ENCODE data around the gene CCNE1.

CCNE1 gene

DNA sequence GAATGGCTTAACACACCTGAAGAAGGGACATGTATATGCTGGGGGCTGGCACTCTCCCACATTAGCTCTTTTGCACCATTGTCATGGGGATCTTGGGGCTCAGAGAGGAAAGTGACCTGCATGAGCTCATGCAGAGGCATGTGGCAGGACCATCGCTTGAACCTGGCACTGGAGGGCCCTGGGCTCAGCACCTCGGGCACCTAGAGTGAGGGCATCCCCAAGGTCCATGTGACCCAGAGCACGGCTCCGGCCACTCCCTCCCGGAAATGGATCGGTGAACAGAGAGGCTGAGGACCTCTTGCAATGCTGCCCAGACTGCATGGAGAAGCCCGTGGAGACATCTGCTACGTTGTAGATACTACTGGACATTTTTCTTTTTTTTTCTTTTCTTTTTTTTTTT is 38.6 kb upstream of the CCNE1 start:
- intact Hi-C loops (cut with DNase I; ENCODE audit: low total_unique reads): no loop called here
- no peaks in the 10 kb centered on the region for H3K9me3 ChIP-seq
- no peak overlapping the region for H3K4me3 ChIP-seq
- H3K27ac ChIP-seq: no peak overlapping the region
- peaks cover 0 to 27% of the 10 kb centered on the region in 2 donors for H3K27me3 ChIP-seq
- TF ChIP-seq, protein P1, sequence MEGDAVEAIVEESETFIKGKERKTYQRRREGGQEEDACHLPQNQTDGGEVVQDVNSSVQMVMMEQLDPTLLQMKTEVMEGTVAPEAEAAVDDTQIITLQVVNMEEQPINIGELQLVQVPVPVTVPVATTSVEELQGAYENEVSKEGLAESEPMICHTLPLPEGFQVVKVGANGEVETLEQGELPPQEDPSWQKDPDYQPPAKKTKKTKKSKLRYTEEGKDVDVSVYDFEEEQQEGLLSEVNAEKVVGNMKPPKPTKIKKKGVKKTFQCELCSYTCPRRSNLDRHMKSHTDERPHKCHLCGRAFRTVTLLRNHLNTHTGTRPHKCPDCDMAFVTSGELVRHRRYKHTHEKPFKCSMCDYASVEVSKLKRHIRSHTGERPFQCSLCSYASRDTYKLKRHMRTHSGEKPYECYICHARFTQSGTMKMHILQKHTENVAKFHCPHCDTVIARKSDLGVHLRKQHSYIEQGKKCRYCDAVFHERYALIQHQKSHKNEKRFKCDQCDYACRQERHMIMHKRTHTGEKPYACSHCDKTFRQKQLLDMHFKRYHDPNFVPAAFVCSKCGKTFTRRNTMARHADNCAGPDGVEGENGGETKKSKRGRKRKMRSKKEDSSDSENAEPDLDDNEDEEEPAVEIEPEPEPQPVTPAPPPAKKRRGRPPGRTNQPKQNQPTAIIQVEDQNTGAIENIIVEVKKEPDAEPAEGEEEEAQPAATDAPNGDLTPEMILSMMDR (IDR thresholded peaks at IDR 0.05): no peak
- no peak for DNase-seq
- no peaks in the 10 kb centered on the region for H3K36me3 ChIP-seq
- H3K4me1 ChIP-seq: no peaks in the 10 kb centered on the region

DNA sequence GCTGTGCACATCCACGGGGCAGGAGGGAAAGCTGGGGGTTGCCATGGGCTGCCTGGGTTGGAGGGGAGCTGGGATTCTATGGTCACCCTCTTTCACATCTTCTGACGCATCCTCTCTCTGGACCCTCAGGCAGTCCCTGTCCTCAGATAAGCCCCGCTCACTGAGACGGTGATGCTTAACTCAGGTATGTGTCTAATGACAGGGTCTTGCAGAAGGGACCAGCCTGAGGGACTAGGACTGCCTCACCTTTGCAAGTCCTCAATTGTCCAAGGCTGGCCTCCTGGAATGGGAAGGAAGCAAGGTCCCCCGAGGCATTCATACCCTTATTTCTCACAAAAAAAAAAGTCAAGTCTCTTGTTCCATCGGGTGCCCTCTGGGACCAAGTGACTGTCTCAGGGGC is 37.7 kb upstream of the CCNE1 start:
- intact Hi-C loops (cut with DNase I; ENCODE audit: low total_unique reads): no loop called here
- no peaks in the 10 kb centered on the region for H3K36me3 ChIP-seq
- no peaks in the 10 kb centered on the region for H3K9me3 ChIP-seq
- no peaks in the 10 kb centered on the region for H3K4me1 ChIP-seq
- no peak for DNase-seq
- H3K27me3 ChIP-seq: peaks cover 0 to 31% of the 10 kb centered on the region in 2 donors
- H3K4me3 ChIP-seq: no peak overlapping the region
- TF ChIP-seq, protein P1 (IDR thresholded peaks at IDR 0.05): no peak
- no peak overlapping the region for H3K27ac ChIP-seq

DNA sequence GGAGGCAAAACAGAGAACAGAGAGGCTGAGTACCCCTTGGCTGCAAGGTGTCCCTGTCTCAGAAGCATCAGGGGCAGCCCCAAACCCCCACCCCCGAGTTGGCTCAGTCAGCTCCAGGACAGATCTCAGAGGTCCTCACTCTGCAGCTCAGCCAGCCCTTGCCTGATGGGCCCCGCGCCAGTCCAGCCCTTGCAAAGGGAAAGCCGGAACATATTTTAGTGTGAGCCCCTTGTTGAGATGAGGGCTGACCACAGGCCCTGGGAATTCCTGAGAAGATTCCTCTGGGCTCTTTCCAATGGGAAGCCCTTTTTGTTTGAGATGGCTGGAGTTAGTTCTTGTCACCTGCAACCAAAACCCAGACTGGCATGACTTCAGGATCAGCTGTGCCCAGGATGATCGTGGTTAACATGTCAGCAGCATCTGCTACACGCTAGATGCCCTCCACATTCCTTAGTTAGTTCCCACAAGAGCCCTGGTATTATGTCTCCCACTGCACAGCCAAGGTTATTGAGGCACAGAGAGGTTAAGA is 33.9 kb upstream of the CCNE1 start:
- TF ChIP-seq, protein P1 (IDR thresholded peaks at IDR 0.05): no peak
- H3K27me3 ChIP-seq: peaks cover 0 to 35% of the 10 kb centered on the region in 2 donors
- H3K4me1 ChIP-seq: no peaks in the 10 kb centered on the region
- intact Hi-C loops (cut with DNase I; ENCODE audit: low total_unique reads): no loop called here
- no peaks in the 10 kb centered on the region for H3K9me3 ChIP-seq
- H3K27ac ChIP-seq: no peak overlapping the region
- H3K36me3 ChIP-seq: no peaks in the 10 kb centered on the region
- no peak for DNase-seq
- H3K4me3 ChIP-seq: no peak overlapping the region

DNA sequence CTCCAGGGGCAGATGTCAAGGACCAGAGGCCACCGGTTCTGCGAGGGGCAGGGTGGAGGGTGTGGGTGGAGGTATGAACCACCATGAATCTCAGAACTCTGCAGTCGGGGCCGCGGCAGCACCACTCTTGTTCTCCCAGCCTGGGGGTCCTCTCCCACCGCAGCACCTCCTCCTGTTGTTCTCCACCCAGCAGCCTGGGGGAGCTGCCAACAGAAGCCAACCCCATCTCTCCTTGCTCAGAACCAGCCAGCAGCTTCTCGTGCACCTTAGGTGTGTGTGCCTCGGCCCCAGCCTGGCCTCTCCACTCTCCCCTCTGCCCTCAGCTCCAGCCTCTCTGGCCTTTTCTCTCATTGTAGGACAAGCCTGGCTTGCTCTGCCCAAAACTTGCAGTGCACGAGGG is 31.9 kb upstream of the CCNE1 start:
- no peaks in the 10 kb centered on the region for H3K9me3 ChIP-seq
- peaks cover 0 to 25% of the 10 kb centered on the region in 2 donors for H3K27me3 ChIP-seq
- intact Hi-C loops (cut with DNase I; ENCODE audit: low total_unique reads): no loop called here
- H3K4me1 ChIP-seq: no peaks in the 10 kb centered on the region
- no peaks in the 10 kb centered on the region for H3K36me3 ChIP-seq
- no peak for DNase-seq
- TF ChIP-seq, protein P1 (IDR thresholded peaks at IDR 0.05): no peak
- H3K4me3 ChIP-seq: no peak overlapping the region
- H3K27ac ChIP-seq: no peak overlapping the region

DNA sequence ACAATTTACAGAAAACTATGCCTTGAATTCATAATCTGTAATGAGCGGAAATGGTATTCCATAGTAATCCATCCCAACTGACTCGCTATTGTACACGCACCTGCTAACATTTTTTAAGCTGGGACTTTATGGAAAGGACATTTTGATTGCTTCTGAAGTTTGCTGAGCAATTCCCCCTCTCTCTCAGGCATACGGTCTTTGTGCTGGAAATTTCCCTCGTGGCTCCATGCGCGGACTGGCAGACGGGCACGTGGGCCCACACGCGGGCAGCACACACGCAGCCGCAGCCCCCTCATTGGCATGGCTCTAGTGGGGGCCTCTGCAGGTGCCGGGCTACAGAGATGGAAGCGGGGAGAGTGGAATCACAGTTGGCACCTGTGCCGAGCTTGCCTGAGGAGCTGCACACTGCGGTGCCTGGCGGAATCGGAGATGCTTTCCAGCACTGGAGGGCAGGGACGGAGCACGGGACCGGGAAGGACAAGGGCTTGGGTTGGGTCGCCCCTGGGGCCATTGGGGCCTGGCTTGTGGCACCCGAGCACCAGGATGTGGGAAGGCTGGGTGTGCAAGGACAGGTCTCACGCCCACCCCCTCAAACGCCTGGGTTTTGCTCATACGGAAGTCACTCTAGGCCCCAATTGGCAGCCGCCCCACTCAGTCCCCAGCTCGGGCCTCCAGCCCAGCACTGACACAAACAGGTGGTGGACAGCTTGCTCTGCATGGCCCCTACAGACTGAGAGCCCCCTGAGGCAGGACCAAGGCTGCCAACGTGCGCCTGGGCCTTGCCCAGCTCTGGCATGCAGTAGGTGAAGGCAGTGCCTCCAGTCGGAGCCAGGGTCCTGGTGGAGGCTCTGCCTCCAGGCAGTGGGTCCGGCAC is 30.2 kb upstream of the CCNE1 start:
- DNase-seq: no peak

More for the DNA sequence above, 30.2 kb upstream of the CCNE1 start:
- Histone ChIP-seq H3K4me3 (no peak overlapping the region), H3K4me1 (no peaks in the 10 kb centered on the region), H3K9me3 (no peaks in the 10 kb centered on the region), H3K27ac (no peak overlapping the region), H3K36me3 (no peaks in the 10 kb centered on the region), H3K27me3 (peaks cover 0 to 28% of the 10 kb centered on the region in 2 donors)
- intact Hi-C loops (cut with DNase I; ENCODE audit: low total_unique reads): no loop called here
- TF ChIP-seq, protein P1 (IDR thresholded peaks at IDR 0.05): no peak
